HepG2 (cell line): Measurements from ENCODE around the gene POTED. TPM values are rescaled to one million over a fixed set of nuclear protein-coding genes. Genes with fewer than 3 reads are reported as not detected.

Experiments
- microRNA-seq: library from miRNA; unstranded; fragments of <30 nt; microRNA quantifications from one replicate; pipeline ENCODE4, GENCODE V29; 2020
- polyA plus RNA-seq, 8 experiments: library from polyadenylated mRNA; depleted of rRNA in 3 of 8; stranded (reverse) in 7 of 8; unstranded in 1 of 8; fragments of >200 nt; fragmentation: Illumina TruSeq in 4 of 8; extraction: Trizol in 4 of 8; gene quantifications; 2 replicates each; pipeline versions ENCODE4 v1.2.1 to v1.2.3, GENCODE V29; 2011 to 2016; ENCODE audit warnings: low read depth in 4 of 8, missing spikeins in 1 of 8, mixed read lengths in 1 of 8; ENCODE audit not compliant: insufficient read depth in 1 of 8
- small RNA-seq, 3 experiments: library from RNA; depleted of rRNA; stranded (forward); fragments of <200 nt; gene quantifications; one replicate each; pipeline ENCODE3, GENCODE V24; 2012; ENCODE audit warnings: low read depth in 2 of 3, low replicate concordance in 1 of 3; ENCODE audit not compliant: insufficient read length in 3 of 3, insufficient read depth in 2 of 3
- total RNA-seq, 5 experiments: library from RNA; depleted of rRNA; stranded (reverse); fragments of >200 nt; fragmentation: Illumina TruSeq; extraction: Trizol; gene quantifications; 2 replicates each; pipeline ENCODE4 v1.2.3, GENCODE V29; 2016; ENCODE audit warnings: low read depth in 1 of 5

Gene POTED
- total and polyA plus RNA-seq, 2 of the 13 experiments (the other 11 are each of a cell fraction or from before 2014, with no cell fraction given): not detected

Small RNA genes within 50 kb of the gene (microRNA-seq; reads per million reads assigned to microRNA genes)
- gene MIR3118-1: not detected

Small RNA genes within 50 kb of the gene (small RNA-seq; reads per million reads assigned to genes)
- 0 reads per million in 3 experiments for gene AL050303.3
- gene MIR3118-1: 0 reads per million in 3 experiments
- gene RNU6-286P: 0 reads per million in 3 experiments
